Right atrium auricular region (tissue), 2 donors: ENCODE data around the gene CNEP1R1. TPM values are rescaled to one million over a fixed set of nuclear protein-coding genes. Genes with fewer than 3 reads are reported as not detected.

ENCODE experiments used
- DNase-seq: peaks from one replicate; pipeline ENCODE4 v3.0.0-alpha.2; 2019; ENCODE audit warnings: low spot score
- H3K27ac ChIP-seq, 2 donors: fragments of 200-600 bp; sonication (generic); 1 replicate in 1 of 2; 2 replicates in 1 of 2; pipeline ENCODE4 v1.5.1; 2016 to 2019
- H3K27me3 ChIP-seq, 2 donors: fragments of 200-600 bp; sonication (generic); one replicate each; pipeline versions ENCODE4 v1.5.1 to v1.6.0; 2017 to 2019
- H3K36me3 ChIP-seq: fragments of 200-600 bp; sonication (generic); one replicate; pipeline ENCODE4 v1.5.1; 2016
- H3K4me1 ChIP-seq, 2 donors: fragments of 200-600 bp; sonication (generic); one replicate each; pipeline versions ENCODE4 v1.5.1 to v1.6.0; 2017 to 2019
- H3K4me3 ChIP-seq, 2 donors: fragments of 200-600 bp; sonication (generic); 1 replicate in 1 of 2; 2 replicates in 1 of 2; pipeline ENCODE4 v1.5.1; 2017 to 2019; ENCODE audit warnings: mild to moderate bottlenecking in 1 of 2, moderate library complexity in 1 of 2
- H3K9me3 ChIP-seq, 2 donors: fragments of 200-600 bp; sonication (generic); one replicate each; pipeline ENCODE4 v1.5.1; 2019
- CTCF ChIP-seq, 2 donors: fragments of 200-600 bp; sonication (generic); IDR thresholded peaks; one replicate each; pipeline ENCODE4 v1.5.1; 2019; ENCODE audit warnings: antibody characterized with exemption in 2 of 2
- total RNA-seq, 2 donors: library from RNA; depleted of rRNA; stranded (reverse); fragments of >200 nt; gene quantifications; one replicate each; pipeline ENCODE4 v1.1.0, GENCODE V29; 2016

Gene CNEP1R1
- total RNA-seq, 2 donors from 2014 or later = 11.6 to 13.3 TPM

GRCh38 chr16:49987381-49987780 is 37.6 kb upstream of the CNEP1R1 start:
- Histone ChIP-seq H3K27me3 (no peaks in the 10 kb centered on the region), H3K4me1 (no peaks in the 10 kb centered on the region), H3K4me3 (no peak overlapping the region), H3K9me3 (no peaks in the 10 kb centered on the region), H3K27ac (no peak overlapping the region), H3K36me3 (no peaks in the 10 kb centered on the region)
- no peak for DNase-seq
- TF ChIP-seq CTCF (IDR thresholded peaks at IDR 0.05) = no peak

GRCh38 chr16:49992825-49993224 is 32.2 kb upstream of the CNEP1R1 start:
- TF ChIP-seq CTCF (IDR thresholded peaks at IDR 0.05) = no peak
- Histone ChIP-seq H3K4me3 (no peak overlapping the region), H3K27me3 (no peaks in the 10 kb centered on the region), H3K9me3 (no peaks in the 10 kb centered on the region), H3K36me3 (no peaks in the 10 kb centered on the region), H3K4me1 (no peaks in the 10 kb centered on the region), H3K27ac (no peak overlapping the region)
- DNase-seq = no peak

GRCh38 chr16:49993579-49993978 is 31.4 kb upstream of the CNEP1R1 start:
- no peaks in the 10 kb centered on the region for H3K27me3 ChIP-seq
- no peak for TF ChIP-seq CTCF (IDR thresholded peaks at IDR 0.05)
- DNase-seq = no peak

GRCh38 chr16:49994006-49994405 is 31.0 kb upstream of the CNEP1R1 start:
- H3K9me3 ChIP-seq = no peaks in the 10 kb centered on the region
- no peak for DNase-seq
- TF ChIP-seq CTCF (IDR thresholded peaks at IDR 0.05) = no peak
- H3K4me3 ChIP-seq = no peak overlapping the region
- no peaks in the 10 kb centered on the region for H3K27me3 ChIP-seq
- no peaks in the 10 kb centered on the region for H3K4me1 ChIP-seq
- H3K36me3 ChIP-seq = no peaks in the 10 kb centered on the region
- H3K27ac ChIP-seq = no peak overlapping the region

More at GRCh38 chr16:49993579-49993978, 31.4 kb upstream of the CNEP1R1 start:
- Histone ChIP-seq H3K4me3 (no peak overlapping the region), H3K27ac (no peak overlapping the region), H3K4me1 (no peaks in the 10 kb centered on the region), H3K36me3 (no peaks in the 10 kb centered on the region), H3K9me3 (no peaks in the 10 kb centered on the region)

- no peaks in the 10 kb centered on the region for H3K27me3 ChIP-seq
Observed at GRCh38 chr16:49995720-49996119, 29.3 kb upstream of the CNEP1R1 start.

More at GRCh38 chr16:49995720-49996119, 29.3 kb upstream of the CNEP1R1 start:
- Histone ChIP-seq H3K4me3 (no peak overlapping the region), H3K36me3 (no peaks in the 10 kb centered on the region), H3K27ac (no peak overlapping the region), H3K9me3 (no peaks in the 10 kb centered on the region), H3K4me1 (no peaks in the 10 kb centered on the region)
- no peak for DNase-seq
- no peak for TF ChIP-seq CTCF (IDR thresholded peaks at IDR 0.05)
